Brain pericyte (primary cell): ENCODE measurements around the gene PRSS12.
"Not testable (repeated sequence)": the region's sequence is repeated elsewhere in the genome, so short reads cannot be mapped to it uniquely, and the experiment has no call there.

ENCODE experiments used
- DNase-seq: peaks from one replicate; pipeline ENCODE4 v3.0.0-alpha.2; 2012; ENCODE audit warnings: low read depth, low spot score

PRSS12 gene

GRCh38 chr4:118278473-118279274 is 74.1 kb downstream of the PRSS12 start:
- DNase-seq: peak; percentile 52

GRCh38 chr4:118277243-118277642 is 75.6 kb downstream of the PRSS12 start:
- DNase-seq: no peak

- no peak for DNase-seq
Measured at GRCh38 chr4:118276580-118276979, 76.2 kb downstream of the PRSS12 start.

- DNase-seq: no peak
Measured at GRCh38 chr4:118273642-118274041, 79.2 kb downstream of the PRSS12 start.

- no peak for DNase-seq
Measured at GRCh38 chr4:118271788-118272187, 81.0 kb downstream of the PRSS12 start.

- no peak for DNase-seq
Measured at GRCh38 chr4:118270492-118270891, 82.3 kb downstream of the PRSS12 start.

GRCh38 chr4:118268780-118269179 is 84.0 kb downstream of the PRSS12 start:
- no peak for DNase-seq

- not testable (repeated sequence) for DNase-seq
Measured at GRCh38 chr4:118266145-118266496, 86.7 kb downstream of the PRSS12 start.

GRCh38 chr4:118265312-118266144 is 87.3 kb downstream of the PRSS12 start:
- DNase-seq: no peak

GRCh38 chr4:118264096-118264495 is 88.7 kb downstream of the PRSS12 start:
- DNase-seq: no peak

GRCh38 chr4:118260309-118260708 is 92.5 kb downstream of the PRSS12 start:
- DNase-seq: no peak

- no peak for DNase-seq
Measured at GRCh38 chr4:118259111-118259510, 93.7 kb downstream of the PRSS12 start.

- DNase-seq: no peak
Measured at GRCh38 chr4:118254368-118254767, 98.4 kb downstream of the PRSS12 start.

GRCh38 chr4:118249890-118250289 is 102.9 kb downstream of the PRSS12 start:
- DNase-seq: no peak

- DNase-seq: no peak
Measured at GRCh38 chr4:118237531-118237930, 115.3 kb downstream of the PRSS12 start.

- no peak for DNase-seq
Measured at GRCh38 chr4:118235566-118236120, 117.2 kb downstream of the PRSS12 start.
